SH-SY5Y (cell line): Measurements from ENCODE around the gene DPPA4.

Experiments used
- GATA2 ChIP-seq: IDR thresholded peaks from 2 replicates; pipeline ENCODE4 v1.6.1; 2011; ENCODE audit warnings: mild to moderate bottlenecking, low read depth, low read length
- GATA3 ChIP-seq: IDR thresholded peaks from 2 replicates; pipeline ENCODE4 v1.6.1; 2011; ENCODE audit warnings: low read depth, mild to moderate bottlenecking, low read length, moderate library complexity

GRCh38 chr3:109355625-109356441 is 18.5 kb upstream of the DPPA4 start:
- no peak for TF ChIP-seq GATA2
- no peak for TF ChIP-seq GATA3
